Psoas muscle (tissue), 8 donors: Measurements from ENCODE around the gene LSS. TPM values are rescaled to one million over a fixed set of nuclear protein-coding genes. Genes with fewer than 3 reads are reported as not detected.

ENCODE experiments used
- ATAC-seq, 4 donors: fragments of 200-7000 bp; cut with Tn5 transposase; one replicate each; pipeline ENCODE4 v1.9.1; 2020; ENCODE audit warnings: moderate library complexity in 3 of 4, mild to moderate bottlenecking in 2 of 4
- DNase-seq, 2 donors: peaks; one replicate each; pipeline ENCODE4 v3.0.0-alpha.2; 2020
- H3K27ac ChIP-seq: fragments of 200-600 bp; one replicate; pipeline ENCODE4 v1.8.0; 2022
- H3K27me3 ChIP-seq, 3 donors: fragments of 200-600 bp in 1 of 3; one replicate each; pipeline versions ENCODE4 v1.6.1 to v1.8.0; 2013 to 2022; ENCODE audit warnings: low read length in 2 of 3, mild to moderate bottlenecking in 2 of 3, moderate library complexity in 1 of 3; ENCODE audit not compliant: insufficient read depth in 3 of 3
- H3K36me3 ChIP-seq, 2 donors: fragments of 200-600 bp in 1 of 2; one replicate each; pipeline versions ENCODE4 v1.6.1 to v1.8.0; 2013 to 2022; ENCODE audit warnings: low read depth in 1 of 2, mild to moderate bottlenecking in 1 of 2, moderate library complexity in 1 of 2; ENCODE audit not compliant: insufficient read depth in 1 of 2
- H3K4me1 ChIP-seq: fragments of 200-600 bp; one replicate; pipeline ENCODE4 v1.8.0; 2022
- H3K4me3 ChIP-seq: fragments of 200-600 bp; one replicate; pipeline ENCODE4 v1.8.0; 2022; ENCODE audit warnings: mild to moderate bottlenecking
- H3K9me3 ChIP-seq: fragments of 200-600 bp; one replicate; pipeline ENCODE4 v1.8.0; 2022
- WGBS, 3 donors: extraction: QIAGEN DNeasy Blood & Tissue Kit; methylation state at CpG; one replicate each; pipeline versions ENCODE4 v1.1.6 to v1.1.7; 2013; 5-methylcytosine and 5-hydroxymethylcytosine counted together
- intact Hi-C, 2 donors: fragments of 100-400 bp; cut with DNase I; formaldehyde crosslinking; loops; one replicate each; pipeline versions ENCODE4 v1.11.0 to v1.14.2; 2022
- polyA plus RNA-seq, 3 donors: library from polyadenylated mRNA; stranded (reverse); fragments of 200-250 nt; gene quantifications; one replicate each; pipeline ENCODE4 v1.2.3, GENCODE V29; 2013
- total RNA-seq, 4 donors: library from RNA; stranded (reverse); fragmentation: NEBNext Ultra II Directional in 2 of 4; extraction: Animal tissue kit (Norgen Biotek cat#: 25700) in 2 of 4; gene quantifications; one replicate each; pipeline versions ENCODE4 v1.2.1 to v1.2.4, GENCODE V29; 2021 to 2023
- TF ChIP-seq, protein P1 (sequence below): fragments of 200-600 bp; IDR thresholded peaks from one replicate; pipeline ENCODE4 v1.8.0; 2022; ENCODE audit warnings: antibody characterized with exemption
- donor health status: healthy with polysubstance abuse.
- donor health status: DM: no; HTN: no; CAD: no; lungs with moderate emphysema.
- donor health status: Bipolar disorder and iron deficiency.
- donor health status: healthy.
- donor health status: DM: yes; HTN: yes; CAD: no.
- donor health status: DM: no; HTN: no; CAD: no.
- donor health status: DM: no; HTN: no; CAD: no.
- donor health status: DM: yes; HTN: yes; CAD: no.

LSS gene
- total and polyA plus RNA-seq, 7 donors, result 10.7 to 31.5 (median 24.8) TPM

- TF ChIP-seq, protein P1, sequence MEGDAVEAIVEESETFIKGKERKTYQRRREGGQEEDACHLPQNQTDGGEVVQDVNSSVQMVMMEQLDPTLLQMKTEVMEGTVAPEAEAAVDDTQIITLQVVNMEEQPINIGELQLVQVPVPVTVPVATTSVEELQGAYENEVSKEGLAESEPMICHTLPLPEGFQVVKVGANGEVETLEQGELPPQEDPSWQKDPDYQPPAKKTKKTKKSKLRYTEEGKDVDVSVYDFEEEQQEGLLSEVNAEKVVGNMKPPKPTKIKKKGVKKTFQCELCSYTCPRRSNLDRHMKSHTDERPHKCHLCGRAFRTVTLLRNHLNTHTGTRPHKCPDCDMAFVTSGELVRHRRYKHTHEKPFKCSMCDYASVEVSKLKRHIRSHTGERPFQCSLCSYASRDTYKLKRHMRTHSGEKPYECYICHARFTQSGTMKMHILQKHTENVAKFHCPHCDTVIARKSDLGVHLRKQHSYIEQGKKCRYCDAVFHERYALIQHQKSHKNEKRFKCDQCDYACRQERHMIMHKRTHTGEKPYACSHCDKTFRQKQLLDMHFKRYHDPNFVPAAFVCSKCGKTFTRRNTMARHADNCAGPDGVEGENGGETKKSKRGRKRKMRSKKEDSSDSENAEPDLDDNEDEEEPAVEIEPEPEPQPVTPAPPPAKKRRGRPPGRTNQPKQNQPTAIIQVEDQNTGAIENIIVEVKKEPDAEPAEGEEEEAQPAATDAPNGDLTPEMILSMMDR, result no peak
- H3K4me3 ChIP-seq, result no peak overlapping the region
- ATAC-seq (no peak), DNase-seq (no peak)
- peak overlapping the region; percentile 65 for H3K27ac ChIP-seq
- intact Hi-C loops, result loop anchor here in 1 of 2 donors (10.0 kb wide), 1 partner anchor 172 kb away; no protein-coding TSS in a partner anchor
- H3K4me1 ChIP-seq, result peaks cover 30% of the 10 kb centered on the region
- H3K9me3 ChIP-seq, result no peaks in the 10 kb centered on the region
- H3K27me3 ChIP-seq, result no peaks in the 10 kb centered on the region
- 84 to 98% (median 87%) methylated on average over 7 of the region's 7 CpGs for WGBS, 3 donors
- peaks cover 0 to 35% of the 10 kb centered on the region in 2 donors for H3K36me3 ChIP-seq
Observed at GRCh38 chr21:46223217-46223616, 5.4 kb downstream of the LSS start.

- H3K4me1 ChIP-seq, result peaks cover 27% of the 10 kb centered on the region
- H3K27ac ChIP-seq, result peak overlapping the region; percentile 65
- no peak overlapping the region for H3K4me3 ChIP-seq
- WGBS, 3 donors, result 45 to 70% (median 46%) methylated on average over 11 of the region's 11 CpGs
- TF ChIP-seq, protein P1, result no peak
- no peaks in the 10 kb centered on the region for H3K9me3 ChIP-seq
- intact Hi-C loops, result loop anchor here in 1 of 2 donors (10.0 kb wide), 1 partner anchor 172 kb away; no protein-coding TSS in a partner anchor
- ATAC-seq, result peak; percentile 29 to 51 (median 40)
- peaks cover 0 to 35% of the 10 kb centered on the region in 2 donors for H3K36me3 ChIP-seq
- no peaks in the 10 kb centered on the region for H3K27me3 ChIP-seq
- no peak for DNase-seq
Observed at GRCh38 chr21:46222436-46223116, 6.0 kb downstream of the LSS start.

DNA sequence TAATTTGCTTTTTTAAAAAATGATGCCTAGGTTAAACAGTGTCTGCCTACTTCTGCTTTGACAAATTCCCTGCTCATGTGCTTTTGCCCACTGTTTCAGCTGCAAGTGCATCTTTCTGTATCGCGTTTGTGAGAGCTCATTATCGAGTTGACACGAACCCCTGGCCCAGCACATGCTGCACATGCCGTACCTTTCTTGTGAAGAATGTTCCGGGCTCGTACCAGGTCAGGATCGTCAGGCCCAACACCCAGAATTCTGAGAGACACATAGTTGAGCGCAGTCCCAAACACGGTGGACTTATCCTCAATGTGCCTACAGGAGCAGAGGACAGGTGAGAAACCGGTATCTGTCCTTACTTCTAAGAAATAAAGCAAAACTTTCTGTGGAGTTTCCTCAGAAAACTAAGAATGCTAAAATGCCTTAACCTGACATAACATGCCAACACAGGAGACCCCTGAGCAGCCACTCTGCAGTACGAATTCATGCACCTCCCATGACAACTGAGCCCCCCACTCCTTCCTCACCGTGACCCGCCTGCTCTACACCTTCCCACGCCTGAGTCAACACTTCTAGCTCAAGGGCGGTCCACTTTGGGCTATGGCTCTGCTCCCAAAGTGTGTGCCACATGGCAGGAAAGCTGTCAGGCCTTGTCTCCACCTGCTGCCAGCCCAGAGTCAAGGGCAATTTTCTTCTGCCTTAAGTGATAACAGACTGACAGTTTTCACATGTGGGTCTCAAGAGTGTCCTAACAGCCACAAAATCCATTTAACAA, 6.7 kb downstream of the LSS start:
- intact Hi-C loops, result loop anchor here in 1 of 2 donors (10.0 kb wide), 1 partner anchor 173 kb away; no protein-coding TSS in a partner anchor
- Histone ChIP-seq H3K27ac (peak overlapping the region; percentile 65), H3K36me3 (peaks cover 0 to 35% of the 10 kb centered on the region in 2 donors), H3K9me3 (no peaks in the 10 kb centered on the region), H3K4me1 (peaks cover 19% of the 10 kb centered on the region), H3K27me3 (no peaks in the 10 kb centered on the region), H3K4me3 (no peak overlapping the region)
- ATAC-seq, result peak; percentile 74 to 80 (median 78)
- TF ChIP-seq, protein P1, result no peak
- DNase-seq, result no peak
- WGBS, 3 donors, result 58 to 78% (median 64%) methylated on average over 16 of the region's 16 CpGs

- Histone ChIP-seq H3K9me3 (no peaks in the 10 kb centered on the region), H3K27me3 (no peaks in the 10 kb centered on the region), H3K4me3 (no peak overlapping the region), H3K4me1 (peaks cover 9% of the 10 kb centered on the region), H3K27ac (no peak overlapping the region), H3K36me3 (peaks cover 0 to 45% of the 10 kb centered on the region in 2 donors)
- WGBS, 3 donors, result 87 to 95% (median 91%) methylated on average over 8 of the region's 8 CpGs
- intact Hi-C loops, result loop anchor here in 1 of 2 donors (10.0 kb wide), 1 partner anchor 174 kb away; no protein-coding TSS in a partner anchor
- DNase-seq, result no peak
- ATAC-seq, result no peak
- TF ChIP-seq, protein P1, result no peak
Observed at GRCh38 chr21:46220847-46221246, 7.7 kb downstream of the LSS start.
